Adipose tissue (tissue), 3 donors: Measurements from ENCODE around the gene SHF. TPM values are rescaled to one million over a fixed set of nuclear protein-coding genes. Genes with fewer than 3 reads are reported as not detected.

Source experiments
- H3K27ac ChIP-seq: one replicate; pipeline ENCODE4 v1.5.1; 2013; ENCODE audit warnings: low read depth, low read length
- WGBS, 3 donors: extraction: QIAGEN DNeasy Blood & Tissue Kit; methylation state at CpG; one replicate each; pipeline ENCODE4 v1.1.7; 2013; 5-methylcytosine and 5-hydroxymethylcytosine counted together
- polyA plus RNA-seq, 3 donors: library from polyadenylated mRNA; stranded (reverse); fragments of 200-250 nt; gene quantifications; one replicate each; pipeline ENCODE4 v1.2.3, GENCODE V29; 2013
- donor health status: healthy with polysubstance abuse.
- donor health status: Bipolar disorder and iron deficiency.
- donor health status: healthy.

Gene SHF
- polyA plus RNA-seq, 3 donors: 1.5 to 13.5 (median 2.9) TPM

GRCh38 chr15:45200799-45201556 lies 13.2 kb upstream of the SHF start:
- 4 to 5% (median 4%) methylated on average over 34 of the region's 34 CpGs for WGBS, 3 donors
- peak overlapping the region; percentile 96 for H3K27ac ChIP-seq

- WGBS, 3 donors: 1% methylated on average over 34 of the region's 34 CpGs
- peak overlapping the region; percentile 96 for H3K27ac ChIP-seq
Measured at GRCh38 chr15:45200001-45200798, 12.4 kb upstream of the SHF start.

DNA sequence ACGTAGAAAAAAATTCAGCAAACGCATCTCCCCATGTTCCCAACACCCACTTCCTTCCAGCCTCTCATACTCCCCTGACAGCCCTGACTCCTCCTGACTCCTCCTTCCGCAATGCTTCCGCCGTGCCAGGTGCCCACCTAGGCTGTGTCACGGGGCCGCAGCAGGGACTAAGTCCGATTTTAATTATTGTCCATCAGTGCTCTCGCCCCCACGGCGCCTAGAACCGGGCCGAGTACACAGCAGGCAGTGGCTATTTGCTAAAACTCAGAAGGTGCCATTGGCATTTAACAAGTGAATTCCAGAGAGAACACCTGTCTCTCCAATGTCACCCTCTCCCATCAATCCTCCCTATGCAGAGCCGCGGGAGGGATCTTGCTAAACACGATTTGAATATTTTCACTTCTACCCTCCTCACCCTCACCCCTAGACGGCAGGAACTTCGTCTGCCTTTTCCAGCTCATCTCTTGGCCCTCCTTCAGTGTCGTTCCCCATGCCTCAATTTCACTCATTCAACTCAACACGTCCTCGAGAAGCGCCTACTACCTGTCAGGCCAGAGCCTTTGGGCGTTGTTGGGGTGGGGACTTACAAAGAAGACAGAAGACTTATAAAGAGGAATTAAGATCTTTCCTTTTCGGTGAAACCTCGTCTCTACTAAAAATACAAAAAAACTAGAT lies 11.5 kb upstream of the SHF start:
- no peak overlapping the region for H3K27ac ChIP-seq
- 0 to 1% (median 1%) methylated on average over 25 of the region's 25 CpGs for WGBS, 3 donors

DNA sequence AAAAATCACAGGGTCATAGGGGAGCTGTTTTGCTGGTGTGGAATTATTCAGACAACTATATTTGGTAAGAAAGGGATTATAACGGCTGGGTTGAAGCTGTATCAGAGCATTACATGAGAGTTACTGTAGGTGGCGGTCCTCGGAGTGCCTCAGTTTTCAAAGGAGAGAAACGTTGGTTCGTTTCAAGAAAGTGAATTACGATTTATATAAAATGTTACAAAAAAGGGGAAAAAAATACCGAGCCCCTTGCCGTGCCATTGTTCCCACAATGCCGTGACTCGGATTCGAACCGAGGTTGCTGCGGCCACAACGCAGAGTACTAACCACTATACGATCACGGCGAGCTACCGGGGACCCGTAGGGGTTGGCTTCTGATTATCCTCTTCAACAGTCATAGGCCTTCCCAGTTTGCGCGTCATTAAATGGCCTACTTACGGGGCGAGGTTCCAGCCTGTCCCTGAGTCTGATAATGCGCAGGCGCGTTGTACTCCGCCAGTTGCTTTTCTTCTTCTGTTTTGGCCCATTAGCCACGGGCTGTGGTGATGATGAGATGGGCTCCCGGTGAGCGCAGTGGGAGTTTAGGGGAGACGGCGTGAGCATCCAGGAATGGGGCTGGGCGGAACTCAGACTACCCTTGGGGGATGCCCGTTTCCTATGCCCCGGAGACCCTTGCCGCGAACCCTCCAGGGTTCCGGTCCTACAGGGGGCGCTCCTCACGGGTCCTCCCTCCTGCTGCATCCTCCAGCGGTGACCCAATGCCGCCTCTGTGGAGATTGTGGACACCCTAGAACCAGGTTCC lies 10.8 kb upstream of the SHF start:
- WGBS, 3 donors: 0% methylated on average over 42 of the region's 42 CpGs
- H3K27ac ChIP-seq: peak overlapping the region; percentile 60

DNA sequence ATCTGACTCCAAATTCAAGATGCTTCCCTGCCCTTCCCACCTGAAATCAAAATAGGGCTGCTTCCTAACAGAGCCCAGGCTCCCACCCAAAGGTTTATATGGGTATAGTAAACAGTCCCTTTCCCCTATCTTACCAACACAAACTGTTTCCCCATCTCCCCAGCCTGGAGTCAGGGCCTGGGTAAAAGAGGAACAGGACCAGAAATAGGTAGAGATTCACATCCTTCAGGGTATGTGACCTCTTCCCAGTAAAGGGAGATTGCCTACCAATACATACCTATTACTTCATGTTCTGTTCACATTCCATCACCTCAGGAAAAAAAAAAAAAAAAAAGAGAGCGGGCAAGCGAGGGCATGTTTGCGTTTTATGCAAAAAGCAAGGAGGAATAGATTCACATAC lies 9.7 kb upstream of the SHF start:
- no peak overlapping the region for H3K27ac ChIP-seq
- 85 to 95% (median 86%) methylated on average over 3 of the region's 3 CpGs for WGBS, 3 donors

DNA sequence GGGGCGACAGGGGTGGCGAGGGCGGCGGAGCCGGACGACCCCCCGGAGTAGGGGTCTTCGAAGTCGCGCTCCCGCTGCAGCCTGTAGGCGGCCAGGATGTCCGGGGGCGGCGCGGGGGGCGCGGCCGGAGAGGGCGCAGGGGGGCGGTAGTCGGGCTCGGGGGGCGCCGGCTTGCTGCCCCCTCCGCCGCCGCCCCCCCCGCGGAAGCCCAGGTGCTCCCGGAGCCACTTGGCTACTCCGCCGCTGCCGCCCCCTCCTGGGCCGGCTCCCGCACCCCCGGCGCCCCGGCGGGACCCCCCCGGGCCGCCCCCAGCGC lies 230 bp downstream of the SHF start:
- 1 to 2% methylated on average over 17 to 41 of the region's 43 CpGs; no CpG with 5 or more reads in 1 of the 3 donors for WGBS, 3 donors
- no peak overlapping the region for H3K27ac ChIP-seq

DNA sequence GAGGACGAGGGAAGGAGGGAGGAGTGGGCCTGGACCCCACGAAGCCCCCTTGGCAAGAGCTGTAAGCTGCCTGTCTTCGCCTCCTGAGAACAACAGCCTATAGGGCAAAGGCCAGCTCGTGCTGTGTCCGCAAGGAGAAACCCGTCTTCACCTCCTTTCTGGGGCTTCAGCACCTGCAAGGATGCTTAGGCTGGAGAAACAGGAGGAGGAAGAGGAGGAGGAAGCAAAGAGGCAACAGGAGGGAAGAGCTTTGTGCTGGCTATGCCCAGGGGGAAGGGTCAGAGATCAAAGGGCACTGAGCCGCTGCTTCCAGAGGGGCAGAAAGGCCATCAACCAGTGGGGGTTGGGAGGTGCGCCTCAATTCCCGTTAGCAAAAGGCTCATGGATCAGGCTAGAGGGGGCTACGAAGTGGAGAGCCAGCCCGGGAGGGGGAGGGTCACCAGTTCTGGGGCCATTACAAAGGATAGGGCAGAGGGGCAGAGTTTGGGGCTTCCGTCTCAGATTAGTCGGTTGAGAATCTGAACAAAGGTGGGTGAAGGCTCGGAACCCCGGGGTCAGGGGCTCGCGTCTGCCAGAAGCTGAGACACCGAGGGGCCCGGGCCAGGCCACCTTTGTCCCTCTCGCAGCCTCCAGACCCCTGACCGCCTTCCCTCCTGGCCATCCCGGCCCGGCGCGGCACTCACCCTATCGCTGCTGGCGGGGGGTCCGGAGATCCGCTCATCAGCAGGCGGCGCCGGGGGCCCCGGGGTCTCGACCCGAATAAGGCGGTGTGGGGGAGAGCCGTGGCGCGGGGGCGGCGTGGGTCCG lies 792 bp downstream of the SHF start:
- 15 to 35% (median 16%) methylated on average over 37 to 42 of the region's 42 CpGs for WGBS, 3 donors
- H3K27ac ChIP-seq: no peak overlapping the region

GRCh38 chr15:45185903-45186770 lies 1.6 kb downstream of the SHF start:
- H3K27ac ChIP-seq: no peak overlapping the region
- WGBS, 3 donors: 50 to 69% (median 58%) methylated on average over 8 of the region's 8 CpGs

DNA sequence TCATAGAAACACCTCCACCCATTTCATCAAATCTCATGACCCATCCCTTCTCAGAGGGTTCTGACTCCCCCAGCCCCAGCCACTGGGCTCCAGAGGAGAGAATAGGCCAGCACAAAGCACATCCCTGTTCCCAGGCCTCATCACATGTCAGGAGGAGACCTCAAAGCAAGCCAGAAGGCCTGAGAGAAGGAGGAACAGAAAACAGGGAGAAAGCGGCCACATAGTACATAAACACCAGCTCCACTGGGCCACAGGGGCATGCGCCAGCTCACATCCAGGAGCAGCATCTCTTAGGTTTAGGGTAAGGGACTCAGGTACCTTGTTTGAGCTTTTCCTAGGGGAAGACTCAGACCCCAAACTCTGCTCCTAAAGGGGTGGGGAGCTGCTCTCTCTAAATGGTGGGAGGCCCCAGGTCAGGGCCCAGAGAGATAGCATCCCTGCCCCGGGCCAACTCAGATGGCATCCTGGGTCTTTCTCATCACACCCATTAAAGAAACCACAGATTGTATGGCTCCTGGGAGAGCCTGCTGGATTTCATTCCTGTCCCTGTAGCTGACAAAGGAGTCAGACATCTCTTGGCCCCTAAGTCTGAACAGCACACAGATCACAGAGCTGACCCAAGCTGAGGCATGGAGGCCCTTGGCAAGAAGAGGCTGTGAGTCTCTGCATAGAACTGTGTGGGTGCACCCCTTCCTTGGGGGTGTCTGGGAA lies 2.5 kb downstream of the SHF start:
- H3K27ac ChIP-seq: no peak overlapping the region
- WGBS, 3 donors: 92 to 97% (median 94%) methylated on average over 3 of the region's 3 CpGs

GRCh38 chr15:45184562-45185041 lies 3.2 kb downstream of the SHF start:
- WGBS, 3 donors: 82 to 86% (median 85%) methylated on average over 9 of the region's 9 CpGs
- H3K27ac ChIP-seq: no peak overlapping the region

DNA sequence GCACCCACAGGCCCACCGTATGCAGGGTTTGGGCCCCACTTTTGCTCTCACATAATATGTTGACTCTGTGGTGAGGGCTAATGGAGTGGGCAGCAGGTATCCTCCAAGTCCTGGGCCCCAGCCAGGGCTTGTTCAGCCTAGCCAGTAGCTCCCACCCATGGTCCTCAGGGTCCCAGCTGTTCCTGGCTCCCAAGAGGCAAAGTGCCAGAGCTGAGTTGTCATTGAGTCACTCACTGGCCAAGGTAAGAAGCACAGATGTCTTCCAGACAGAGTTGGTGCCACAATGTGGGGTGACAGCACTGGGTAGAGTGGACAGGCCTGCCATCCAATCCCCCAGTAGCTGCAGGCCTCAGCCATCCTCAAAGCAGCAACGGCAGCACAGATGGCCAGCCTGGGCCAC lies 4.3 kb downstream of the SHF start:
- no peak overlapping the region for H3K27ac ChIP-seq
- WGBS, 3 donors: 89 to 94% (median 91%) methylated on average over 2 of the region's 2 CpGs

DNA sequence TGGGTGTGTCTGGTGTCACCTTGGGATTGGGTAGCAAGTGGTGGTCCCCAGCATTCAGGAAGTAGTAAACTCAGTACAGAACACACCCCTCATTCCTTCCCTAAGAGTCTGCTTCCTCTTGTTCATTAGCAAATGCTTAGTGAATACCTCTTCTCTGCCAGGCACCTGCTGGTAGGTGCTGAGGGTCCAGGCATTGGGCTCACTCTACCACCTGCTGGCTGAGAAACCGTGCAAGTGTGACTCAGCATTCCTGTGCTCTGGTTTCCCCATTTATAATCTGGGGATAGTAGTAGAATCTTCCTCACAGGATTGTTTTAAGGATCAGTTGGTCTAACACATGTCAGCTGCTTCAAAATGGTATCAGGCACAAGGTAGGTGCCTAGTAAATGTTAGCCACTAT lies 4.8 kb downstream of the SHF start:
- WGBS, 3 donors: 20 to 32% (median 23%) methylated on average over 1 of the region's 1 CpG
- no peak overlapping the region for H3K27ac ChIP-seq

- 70 to 79% (median 73%) methylated on average over 9 of the region's 9 CpGs for WGBS, 3 donors
- no peak overlapping the region for H3K27ac ChIP-seq
Measured at GRCh38 chr15:45181491-45182285, 6.1 kb downstream of the SHF start.

DNA sequence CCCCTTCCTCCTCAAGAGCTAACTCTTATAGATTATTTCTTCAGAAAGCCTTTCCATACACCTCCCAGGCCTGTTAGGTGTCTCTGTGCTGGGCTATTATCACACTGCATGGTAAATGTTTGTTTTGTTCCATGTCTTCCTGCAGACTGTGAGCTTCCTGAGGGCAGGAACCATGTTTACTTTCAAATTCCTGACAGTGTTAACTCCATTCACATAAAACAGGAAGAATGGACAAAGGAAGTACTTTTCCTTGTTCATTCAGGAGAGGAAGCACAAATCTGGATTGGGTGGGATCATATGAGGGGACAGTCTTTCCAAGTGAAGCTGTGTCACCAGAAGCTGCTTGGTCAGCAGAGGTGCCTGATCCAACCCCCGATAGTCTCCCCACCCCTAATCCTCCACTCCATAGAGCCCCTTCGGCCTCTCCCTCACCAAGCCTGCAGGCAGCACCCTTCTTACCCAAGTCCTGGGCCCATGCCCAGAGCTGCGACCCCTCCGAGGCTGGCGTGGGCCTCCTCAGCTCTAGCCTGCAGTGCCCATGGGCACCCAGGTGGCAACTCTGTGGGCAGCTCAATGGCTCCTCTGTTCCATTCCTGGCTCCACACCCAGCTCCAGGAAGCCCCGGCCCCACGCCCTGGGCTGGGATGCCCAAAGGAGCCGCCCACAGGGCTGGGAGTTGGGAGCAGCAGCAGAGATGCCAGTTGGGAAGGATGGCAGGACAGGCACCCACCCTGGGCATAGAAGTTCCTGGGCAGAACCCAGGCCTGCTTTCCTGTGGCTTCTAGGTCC lies 6.9 kb downstream of the SHF start:
- 82 to 83% (median 82%) methylated on average over 8 of the region's 8 CpGs for WGBS, 3 donors

GRCh38 chr15:45180201-45180600 lies 7.6 kb downstream of the SHF start:
- H3K27ac ChIP-seq: no peak overlapping the region
- WGBS, 3 donors: 60 to 84% (median 69%) methylated on average over 7 of the region's 7 CpGs

More for the DNA sequence above, 6.9 kb downstream of the SHF start:
- H3K27ac ChIP-seq: no peak overlapping the region
